ENCODE results near the gene OR51G2. TPM values are rescaled to one million over a fixed set of nuclear protein-coding genes. Genes with fewer than 3 reads are reported as not detected.

Gene OR51G2
- total RNA-seq, 1 experiment from 2014 or later, result not detected

GRCh38 chr11:4881188-4881587, 38.0 kb downstream of the OR51G2 start:
- no TSS peak for BruUV-seq (replicated peaks)
- no peak for TF ChIP-seq EZH2 (IDR thresholded peaks at IDR 0.05; ENCODE audit: low read length, unreplicated experiment)
- TF ChIP-seq EZH2phosphoT487 (IDR thresholded peaks at IDR 0.05; ENCODE audit: borderline replicate concordance, low read length), result no peak
- TF ChIP-seq, protein P1, sequence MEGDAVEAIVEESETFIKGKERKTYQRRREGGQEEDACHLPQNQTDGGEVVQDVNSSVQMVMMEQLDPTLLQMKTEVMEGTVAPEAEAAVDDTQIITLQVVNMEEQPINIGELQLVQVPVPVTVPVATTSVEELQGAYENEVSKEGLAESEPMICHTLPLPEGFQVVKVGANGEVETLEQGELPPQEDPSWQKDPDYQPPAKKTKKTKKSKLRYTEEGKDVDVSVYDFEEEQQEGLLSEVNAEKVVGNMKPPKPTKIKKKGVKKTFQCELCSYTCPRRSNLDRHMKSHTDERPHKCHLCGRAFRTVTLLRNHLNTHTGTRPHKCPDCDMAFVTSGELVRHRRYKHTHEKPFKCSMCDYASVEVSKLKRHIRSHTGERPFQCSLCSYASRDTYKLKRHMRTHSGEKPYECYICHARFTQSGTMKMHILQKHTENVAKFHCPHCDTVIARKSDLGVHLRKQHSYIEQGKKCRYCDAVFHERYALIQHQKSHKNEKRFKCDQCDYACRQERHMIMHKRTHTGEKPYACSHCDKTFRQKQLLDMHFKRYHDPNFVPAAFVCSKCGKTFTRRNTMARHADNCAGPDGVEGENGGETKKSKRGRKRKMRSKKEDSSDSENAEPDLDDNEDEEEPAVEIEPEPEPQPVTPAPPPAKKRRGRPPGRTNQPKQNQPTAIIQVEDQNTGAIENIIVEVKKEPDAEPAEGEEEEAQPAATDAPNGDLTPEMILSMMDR (conservative IDR thresholded peaks at IDR 0.05; ENCODE audit: low read depth, low read length), result no peak
- CTCF ChIA-PET, result no interaction called here
- Histone ChIP-seq H3K9ac (ENCODE audit: low read length) (no peak overlapping the region), H3K79me2 (ENCODE audit: low read length) (no peaks in the 10 kb centered on the region), H4K20me1 (ENCODE audit: low read length) (no peaks in the 10 kb centered on the region), H3K4me3 (ENCODE audit: low read length) (no peak overlapping the region), H3K27ac (ENCODE audit: low read length) (no peak overlapping the region), H2AFZ (ENCODE audit: low read length) (no peak overlapping the region), H3K4me2 (ENCODE audit: low read length) (no peak overlapping the region), H3K9me2 (replicated peaks; ENCODE audit: low read length) (no peaks in the 10 kb centered on the region), H3K27me3 (ENCODE audit: low read length) (no peaks in the 10 kb centered on the region), H3K36me3 (ENCODE audit: low read depth, low read length) (no peaks in the 10 kb centered on the region), H3F3A (ENCODE audit: low read length, unreplicated experiment) (no peaks in the 10 kb centered on the region), H3K9me3 (ENCODE audit: low read length) (no peaks in the 10 kb centered on the region), H3K4me1 (ENCODE audit: insufficient read depth, low read length) (no peaks in the 10 kb centered on the region)
- DNase-seq, result no peak
- ATAC-seq, result no peak
- intact Hi-C loops (cut with micrococcal nuclease), result no loop called here
- POLR2A ChIA-PET (ENCODE audit: unreplicated experiment), result no interaction called here

DNA sequence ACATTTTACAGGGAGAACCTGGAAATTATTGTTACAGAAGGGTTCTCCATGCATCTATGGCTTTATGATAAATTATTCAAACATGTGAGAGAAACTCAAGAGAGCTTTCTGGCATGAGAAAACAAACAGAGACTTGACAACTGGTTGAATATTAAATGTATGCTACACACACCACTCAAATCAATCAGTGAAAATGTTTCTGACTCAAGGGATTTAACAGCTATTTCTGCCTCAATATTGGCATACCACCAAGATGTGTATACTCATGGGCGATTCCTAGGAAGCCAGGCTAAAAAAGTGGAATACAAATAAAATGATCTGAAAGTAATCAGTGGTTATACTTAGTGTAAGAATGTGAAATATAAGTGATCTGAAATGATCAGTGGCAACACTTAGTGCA, 53.3 kb downstream of the OR51G2 start:
- no peak for ATAC-seq
- Histone ChIP-seq H3K4me3 (ENCODE audit: low read length) (no peak overlapping the region), H3F3A (ENCODE audit: low read length, unreplicated experiment) (no peaks in the 10 kb centered on the region), H3K9ac (ENCODE audit: low read length) (no peak overlapping the region), H3K36me3 (ENCODE audit: low read depth, low read length) (no peaks in the 10 kb centered on the region), H3K9me2 (replicated peaks; ENCODE audit: low read length) (no peaks in the 10 kb centered on the region), H3K27me3 (ENCODE audit: low read length) (no peaks in the 10 kb centered on the region), H4K20me1 (ENCODE audit: low read length) (no peaks in the 10 kb centered on the region), H3K9me3 (ENCODE audit: low read length) (no peaks in the 10 kb centered on the region), H3K27ac (ENCODE audit: low read length) (no peak overlapping the region), H3K79me2 (ENCODE audit: low read length) (no peaks in the 10 kb centered on the region), H3K4me2 (ENCODE audit: low read length) (no peak overlapping the region), H3K4me1 (ENCODE audit: insufficient read depth, low read length) (no peaks in the 10 kb centered on the region), H2AFZ (ENCODE audit: low read length) (no peak overlapping the region)
- BruUV-seq (replicated peaks), result no TSS peak
- intact Hi-C loops (cut with micrococcal nuclease), result no loop called here
- ChIA-PET CTCF (no interaction called here), POLR2A (ENCODE audit: unreplicated experiment) (no interaction called here)
- no peak for DNase-seq
- no peak for TF ChIP-seq EZH2 (IDR thresholded peaks at IDR 0.05; ENCODE audit: low read length, unreplicated experiment)
- TF ChIP-seq, protein P1 (conservative IDR thresholded peaks at IDR 0.05; ENCODE audit: low read depth, low read length), result no peak
- no peak for TF ChIP-seq EZH2phosphoT487 (IDR thresholded peaks at IDR 0.05; ENCODE audit: borderline replicate concordance, low read length)

DNA sequence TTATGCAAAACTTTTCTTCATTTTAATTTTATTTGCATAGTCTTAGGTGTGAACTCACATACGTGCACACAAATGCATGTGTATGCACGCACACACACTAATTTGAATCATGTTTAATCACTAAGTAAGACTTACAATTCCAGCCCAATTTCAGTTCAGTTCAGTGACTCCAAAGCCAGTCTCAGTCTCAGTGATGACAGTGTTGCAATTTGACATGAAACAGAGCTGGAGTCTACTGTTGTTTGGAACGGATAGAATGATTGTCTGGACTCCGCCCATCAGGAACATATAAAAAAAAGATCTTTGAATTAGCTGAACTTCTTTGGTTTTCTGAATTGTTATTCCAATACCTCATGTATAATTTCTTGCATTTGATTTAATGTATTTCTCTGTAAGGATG, 55.3 kb downstream of the OR51G2 start:
- Histone ChIP-seq H3K9me2 (replicated peaks; ENCODE audit: low read length) (no peaks in the 10 kb centered on the region), H3K9ac (ENCODE audit: low read length) (no peak overlapping the region), H3K4me3 (ENCODE audit: low read length) (no peak overlapping the region), H3K27ac (ENCODE audit: low read length) (no peak overlapping the region), H3F3A (ENCODE audit: low read length, unreplicated experiment) (no peaks in the 10 kb centered on the region), H3K9me3 (ENCODE audit: low read length) (no peaks in the 10 kb centered on the region), H4K20me1 (ENCODE audit: low read length) (no peaks in the 10 kb centered on the region), H3K79me2 (ENCODE audit: low read length) (no peaks in the 10 kb centered on the region), H3K4me1 (ENCODE audit: insufficient read depth, low read length) (no peaks in the 10 kb centered on the region), H3K4me2 (ENCODE audit: low read length) (no peak overlapping the region), H3K27me3 (ENCODE audit: low read length) (no peaks in the 10 kb centered on the region), H3K36me3 (ENCODE audit: low read depth, low read length) (no peaks in the 10 kb centered on the region), H2AFZ (ENCODE audit: low read length) (no peak overlapping the region)
- POLR2A ChIA-PET (ENCODE audit: unreplicated experiment), result no interaction called here
- DNase-seq (no peak), ATAC-seq (no peak)
- CTCF ChIA-PET, result no interaction called here
- intact Hi-C loops (cut with micrococcal nuclease), result no loop called here
- no peak for TF ChIP-seq EZH2phosphoT487 (IDR thresholded peaks at IDR 0.05; ENCODE audit: borderline replicate concordance, low read length)
- no peak for TF ChIP-seq EZH2 (IDR thresholded peaks at IDR 0.05; ENCODE audit: low read length, unreplicated experiment)
- TF ChIP-seq, protein P1 (conservative IDR thresholded peaks at IDR 0.05; ENCODE audit: low read depth, low read length), result no peak
- no TSS peak for BruUV-seq (replicated peaks)

Other genes with a start within 250 kb of the OR51G2 start
- gene OR51E2, start 221.5 kb downstream of the OR51G2 start, total RNA-seq (2014; rRNA removed), result not detected in 2 replicates
- not detected in 2 replicates for gene MMP26, start 214.6 kb downstream of the OR51G2 start, total RNA-seq (2014; rRNA removed)
- gene OR51F1, start 149.4 kb downstream of the OR51G2 start, total RNA-seq (2014; rRNA removed), result not detected in 2 replicates
- not detected in 2 replicates for gene OR52R1, start 115.0 kb downstream of the OR51G2 start, total RNA-seq (2014; rRNA removed)
- gene OR51F2, start 98.0 kb downstream of the OR51G2 start, total RNA-seq (2014; rRNA removed), result not detected in 2 replicates
- gene OR51S1, start 70.1 kb downstream of the OR51G2 start, total RNA-seq (2014; rRNA removed), result not detected in 2 replicates
- not detected in 2 replicates for gene OR51T1, start 37.5 kb downstream of the OR51G2 start, total RNA-seq (2014; rRNA removed)
- gene OR51A7, start 15.6 kb downstream of the OR51G2 start, total RNA-seq (2014; rRNA removed), result not detected in 2 replicates
- gene OR51G1, start 5.0 kb upstream of the OR51G2 start, total RNA-seq (2014; rRNA removed), result not detected in 2 replicates
- gene OR51A4, start 28.3 kb upstream of the OR51G2 start, total RNA-seq (2014; rRNA removed), result not detected in 2 replicates
- not detected in 2 replicates for gene OR51A2, start 36.4 kb upstream of the OR51G2 start, total RNA-seq (2014; rRNA removed)
- gene OR51L1, start 75.5 kb upstream of the OR51G2 start, total RNA-seq (2014; rRNA removed), result not detected in 2 replicates
- not detected in 2 replicates for gene OR52J3, start 127.2 kb upstream of the OR51G2 start, total RNA-seq (2014; rRNA removed)
- gene OR52E2, start 140.3 kb upstream of the OR51G2 start, total RNA-seq (2014; rRNA removed), result not detected in 2 replicates
- not detected in 2 replicates for gene OR52E1, start 150.2 kb upstream of the OR51G2 start, total RNA-seq (2014; rRNA removed)
- gene OR52A5, start 219.0 kb upstream of the OR51G2 start, total RNA-seq (2014; rRNA removed), result not detected in 2 replicates
- gene OR52A1, start 235.4 kb upstream of the OR51G2 start, total RNA-seq (2014; rRNA removed), result not detected in 2 replicates

Measured in PC-3 (cell line).